Mesodermal cell (in vitro differentiated cells): ENCODE measurements around the gene EVA1C.
"Not testable (repeated sequence)": the region's sequence is repeated elsewhere in the genome, so short reads cannot be mapped to it uniquely, and the experiment has no call there.

ENCODE experiments used
- H3K27ac ChIP-seq: 2 replicates; pipeline ENCODE4 v1.7.0; 2013; ENCODE audit warnings: mild to moderate bottlenecking, low read depth, low read length, moderate library complexity; ENCODE audit not compliant: severe bottlenecking
- H3K36me3 ChIP-seq: 2 replicates; pipeline ENCODE4 v1.7.1; 2013; ENCODE audit warnings: mild to moderate bottlenecking, low read length, moderate library complexity; ENCODE audit not compliant: control insufficient read depth, insufficient read depth
- H3K4me1 ChIP-seq: one replicate; pipeline ENCODE4 v1.7.1; 2013; ENCODE audit warnings: mild to moderate bottlenecking, low read length; ENCODE audit not compliant: insufficient read depth, control insufficient read depth, poor library complexity, severe bottlenecking
- H3K4me3 ChIP-seq: 2 replicates; pipeline ENCODE4 v1.7.0; 2013; ENCODE audit warnings: low read length, control low read depth, mild to moderate bottlenecking; ENCODE audit not compliant: insufficient read depth, poor library complexity, severe bottlenecking; ENCODE audit errors: extremely low read depth
- H3K9me3 ChIP-seq: 2 replicates; pipeline ENCODE4 v1.7.1; 2013; ENCODE audit warnings: mild to moderate bottlenecking, low read length, moderate library complexity; ENCODE audit not compliant: control insufficient read depth
- WGBS, 2 experiments: methylation state at CpG; one replicate each; pipeline ENCODE4 v1.1.5; 2013; ENCODE audit warnings: missing lambda C conversion rate in 2 of 2; ENCODE audit not compliant: insufficient coverage in 2 of 2; 5-methylcytosine and 5-hydroxymethylcytosine counted together

The EVA1C gene

DNA sequence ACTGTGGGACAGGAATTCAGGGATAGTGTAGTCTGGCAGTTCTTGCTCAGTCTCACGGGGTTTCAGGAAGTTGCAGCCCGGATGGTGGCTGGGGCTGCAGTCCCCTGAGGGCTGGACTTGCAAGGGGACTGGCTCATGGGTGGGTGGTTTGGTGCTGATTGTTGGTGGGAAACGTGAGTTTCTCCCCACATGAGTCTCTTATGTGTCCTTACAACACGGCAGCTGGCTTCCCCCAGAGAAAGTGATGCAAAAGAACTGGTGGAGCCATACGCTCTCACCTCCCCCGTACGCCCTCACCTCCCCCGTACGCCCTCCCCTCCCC is 64.9 kb downstream of the EVA1C start:
- Histone ChIP-seq H3K36me3 (no peaks in the 10 kb centered on the region), H3K4me3 (no peak overlapping the region), H3K27ac (no peak overlapping the region), H3K9me3 (no peaks in the 10 kb centered on the region), H3K4me1 (no peaks in the 10 kb centered on the region)
- WGBS, 2 experiments: 82 to 86% methylated on average over 2 of the region's 9 CpGs

DNA sequence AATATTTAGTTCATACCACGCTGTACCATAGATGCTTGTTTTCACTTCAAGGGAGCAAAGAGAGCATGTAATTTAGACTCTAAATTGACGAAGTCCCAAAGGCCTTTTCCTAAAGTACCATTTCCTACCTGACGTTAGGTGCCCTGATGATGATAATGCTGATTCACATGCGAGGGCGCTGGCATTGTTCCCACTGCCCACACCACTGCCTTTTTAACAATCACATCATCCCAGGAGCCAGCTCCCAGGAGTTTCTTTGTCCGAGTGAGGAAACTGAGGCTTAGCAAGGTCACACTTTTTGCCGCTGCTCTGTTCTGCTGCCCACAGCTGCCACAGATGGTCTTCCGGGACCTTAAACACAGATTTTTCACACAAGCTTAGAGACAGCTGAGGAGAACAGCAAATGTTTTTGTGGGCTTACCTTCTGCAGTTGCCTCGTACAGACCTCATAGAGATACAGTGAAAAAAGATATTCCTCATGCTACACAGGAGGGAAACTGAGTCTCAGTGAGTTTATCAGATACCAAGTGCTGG is 69.4 kb downstream of the EVA1C start:
- no peak overlapping the region for H3K4me3 ChIP-seq
- 90 to 95% methylated on average over 8 of the region's 9 CpGs for WGBS, 2 experiments
- H3K27ac ChIP-seq: no peak overlapping the region
- no peaks in the 10 kb centered on the region for H3K9me3 ChIP-seq
- no peaks in the 10 kb centered on the region for H3K36me3 ChIP-seq
- H3K4me1 ChIP-seq: no peaks in the 10 kb centered on the region

DNA sequence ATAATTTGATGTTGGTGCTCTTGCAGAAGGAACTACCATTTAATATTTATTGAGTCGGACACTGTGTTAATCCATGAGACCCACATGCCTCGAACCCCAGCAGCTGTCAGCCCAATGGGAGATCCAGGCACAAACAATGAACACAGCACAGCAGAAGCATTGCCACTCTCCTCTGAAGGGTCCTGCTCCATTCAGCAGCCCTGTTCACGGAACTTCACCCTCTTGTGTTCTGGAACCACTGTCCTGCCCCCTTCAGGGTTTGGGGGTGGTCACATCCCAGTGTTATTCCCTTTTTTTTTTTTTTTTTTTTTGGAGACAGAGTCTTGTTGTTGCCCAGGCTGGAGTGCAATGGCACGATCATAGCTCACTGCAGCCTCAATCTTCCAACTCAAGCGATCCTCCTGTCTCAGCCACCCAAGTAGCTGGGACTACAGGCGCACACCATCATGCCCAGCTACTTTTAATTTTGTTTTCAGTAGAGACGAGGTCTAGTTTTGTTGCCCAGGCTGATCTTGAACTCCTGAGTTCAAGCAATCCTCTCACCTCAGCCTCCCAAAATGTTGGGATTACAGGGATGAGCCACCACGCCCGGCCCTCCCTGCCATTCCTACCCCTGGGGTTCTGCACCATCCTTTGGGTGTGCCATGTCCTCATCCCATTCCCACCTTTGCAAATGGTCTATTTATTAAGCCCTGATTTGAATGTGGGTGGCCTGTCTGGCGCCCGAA is 70.2 kb downstream of the EVA1C start:
- 84 to 89% methylated on average over 8 of the region's 11 CpGs for WGBS, 2 experiments
- no peak overlapping the region for H3K27ac ChIP-seq
- H3K36me3 ChIP-seq: no peaks in the 10 kb centered on the region
- no peak overlapping the region for H3K4me3 ChIP-seq
- H3K9me3 ChIP-seq: no peaks in the 10 kb centered on the region
- no peaks in the 10 kb centered on the region for H3K4me1 ChIP-seq

DNA sequence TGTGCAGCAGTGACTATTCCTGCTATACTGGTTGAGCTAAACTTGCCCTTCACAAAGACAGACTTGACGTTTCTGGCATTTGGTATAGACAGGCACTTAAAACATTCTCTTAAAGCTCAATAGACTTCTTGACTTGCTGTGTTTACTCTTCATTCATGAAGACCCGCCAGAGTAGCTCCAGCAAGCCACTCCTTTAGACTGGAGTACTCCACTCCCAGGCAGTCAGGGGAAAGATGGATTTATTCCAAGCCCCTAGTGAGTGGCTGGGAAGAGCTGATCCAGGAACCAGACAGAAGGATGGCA is 70.7 kb downstream of the EVA1C start:
- Histone ChIP-seq H3K9me3 (no peaks in the 10 kb centered on the region), H3K36me3 (no peaks in the 10 kb centered on the region), H3K27ac (no peak overlapping the region), H3K4me1 (no peaks in the 10 kb centered on the region), H3K4me3 (no peak overlapping the region)
- 91 to 92% methylated on average over 1 of the region's 2 CpGs for WGBS, 2 experiments

DNA sequence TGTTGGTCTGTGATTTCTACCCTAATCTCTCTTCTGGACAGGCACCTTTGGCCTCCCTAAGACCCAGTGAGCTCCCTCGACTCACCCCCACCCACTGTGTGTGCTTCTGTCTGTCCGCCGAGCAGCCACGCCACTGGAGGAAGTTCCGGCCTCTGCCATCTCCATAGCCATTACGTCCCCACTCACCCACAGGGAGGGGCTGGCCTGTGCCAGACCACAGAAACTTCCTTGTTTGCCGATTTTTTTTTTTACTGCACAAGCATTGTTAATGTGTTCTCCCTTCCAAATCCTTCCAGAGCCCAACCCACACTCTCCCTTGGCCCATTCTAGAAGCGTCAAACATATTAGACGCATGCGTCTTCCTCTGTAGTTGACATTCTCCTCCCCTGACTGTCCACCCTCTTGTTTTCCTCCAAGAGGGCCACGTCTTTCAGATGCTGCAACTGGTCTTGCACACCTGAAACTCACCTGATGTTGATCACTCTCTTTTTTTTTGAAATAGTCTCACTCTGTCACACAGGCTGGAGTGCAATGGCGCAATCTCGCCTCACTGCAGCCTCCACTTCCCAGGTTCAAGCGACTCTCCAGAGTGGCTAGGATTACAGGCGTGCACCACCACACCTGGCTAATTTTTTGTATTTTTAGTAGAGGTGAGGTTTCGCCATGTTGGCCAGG is 72.3 kb downstream of the EVA1C start:
- WGBS, 2 experiments: 88 to 93% methylated on average over 15 to 16 of the region's 16 CpGs

DNA sequence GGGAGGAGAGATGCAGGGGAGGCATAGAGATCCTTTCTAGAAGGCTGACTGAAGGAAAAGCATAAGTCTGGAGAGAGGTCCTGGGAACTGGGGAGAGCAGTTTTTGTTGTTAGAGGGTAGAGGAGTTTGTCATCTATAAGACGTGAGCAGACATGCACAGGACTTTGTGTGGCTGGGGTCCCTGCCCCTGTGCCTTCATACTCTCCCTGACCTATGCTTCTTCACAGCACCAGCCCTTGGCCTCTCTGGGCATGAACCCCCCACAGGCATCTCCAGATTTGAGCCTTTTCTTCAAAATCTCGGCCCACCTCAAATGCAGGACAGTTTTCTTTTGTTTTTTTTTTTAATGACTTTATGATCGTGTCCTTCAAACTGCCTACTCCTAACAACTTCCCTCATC is 79.9 kb downstream of the EVA1C start:
- no peaks in the 10 kb centered on the region for H3K9me3 ChIP-seq
- peaks cover 24% of the 10 kb centered on the region for H3K4me1 ChIP-seq
- WGBS, 2 experiments: 71% methylated on average over 1 of the region's 3 CpGs; no CpG with 5 or more reads in 1 of the 2 experiments
- H3K36me3 ChIP-seq: no peaks in the 10 kb centered on the region
- no peak overlapping the region for H3K4me3 ChIP-seq
- peak overlapping the region; percentile 88 for H3K27ac ChIP-seq

More for the DNA sequence above, 72.3 kb downstream of the EVA1C start:
- Histone ChIP-seq H3K27ac (no peak overlapping the region), H3K36me3 (no peaks in the 10 kb centered on the region), H3K4me3 (no peak overlapping the region), H3K4me1 (no peaks in the 10 kb centered on the region), H3K9me3 (no peaks in the 10 kb centered on the region)

DNA sequence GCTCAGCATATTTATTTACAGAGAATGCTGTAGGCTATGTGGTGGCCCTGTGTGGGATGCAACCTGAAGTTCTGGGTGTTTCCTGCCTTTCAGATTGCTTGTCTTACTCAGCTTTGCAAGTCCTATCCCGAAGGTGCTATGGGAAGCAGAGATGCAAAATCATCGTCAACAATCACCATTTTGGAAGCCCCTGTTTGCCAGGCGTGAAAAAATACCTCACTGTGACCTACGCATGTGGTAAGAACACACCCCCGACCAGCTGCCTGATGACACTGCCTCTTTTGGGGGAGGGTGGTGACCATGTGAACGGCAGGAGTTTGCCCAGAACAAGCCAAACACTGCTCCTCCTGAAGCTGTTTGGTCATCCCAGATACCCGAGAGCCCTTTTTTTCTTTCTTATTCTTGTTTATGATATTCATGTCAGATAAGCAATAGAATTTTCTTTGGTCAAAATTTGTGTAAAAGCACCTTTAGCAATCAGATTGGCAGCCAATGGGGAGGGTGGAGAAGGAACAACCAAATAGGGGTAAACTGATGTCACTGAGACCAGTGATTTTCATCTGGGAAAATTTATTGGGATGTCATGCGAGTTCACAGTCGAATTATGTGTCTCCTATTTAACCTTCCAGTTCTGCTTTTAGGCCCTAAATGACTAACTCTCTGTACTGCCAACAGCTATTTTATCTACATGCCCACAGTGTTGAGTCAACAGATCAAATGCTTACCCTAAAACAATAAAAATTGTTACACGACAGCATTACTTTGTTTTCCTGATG is 82.6 kb downstream of the EVA1C start:
- Histone ChIP-seq H3K4me3 (no peak overlapping the region), H3K4me1 (peaks cover 39% of the 10 kb centered on the region), H3K36me3 (no peaks in the 10 kb centered on the region), H3K9me3 (no peaks in the 10 kb centered on the region), H3K27ac (peak overlapping the region; percentile 49)
- WGBS, 2 experiments: 74 to 80% methylated on average over 5 to 8 of the region's 10 CpGs

DNA sequence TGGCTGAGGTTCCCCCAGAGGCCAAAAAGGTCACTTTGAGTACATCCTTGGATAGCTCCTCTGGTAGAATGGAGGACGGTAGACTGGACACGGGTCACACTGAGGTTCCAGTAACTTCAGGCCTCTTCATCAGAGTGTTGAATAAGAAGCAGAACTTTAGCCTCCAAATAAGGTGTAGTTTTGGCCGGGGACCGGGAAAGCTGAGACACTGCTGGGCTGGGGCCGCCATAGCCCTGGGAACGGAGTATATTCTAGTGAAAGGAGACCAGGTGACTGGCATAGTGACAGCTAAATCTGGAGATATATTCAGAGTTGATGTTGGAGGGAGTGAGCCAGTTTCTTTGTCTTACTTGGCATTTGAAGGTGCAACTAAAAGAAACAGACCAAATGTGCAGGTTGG is 84.1 kb downstream of the EVA1C start:
- 98 to 100% methylated on average over 4 to 6 of the region's 6 CpGs for WGBS, 2 experiments

DNA sequence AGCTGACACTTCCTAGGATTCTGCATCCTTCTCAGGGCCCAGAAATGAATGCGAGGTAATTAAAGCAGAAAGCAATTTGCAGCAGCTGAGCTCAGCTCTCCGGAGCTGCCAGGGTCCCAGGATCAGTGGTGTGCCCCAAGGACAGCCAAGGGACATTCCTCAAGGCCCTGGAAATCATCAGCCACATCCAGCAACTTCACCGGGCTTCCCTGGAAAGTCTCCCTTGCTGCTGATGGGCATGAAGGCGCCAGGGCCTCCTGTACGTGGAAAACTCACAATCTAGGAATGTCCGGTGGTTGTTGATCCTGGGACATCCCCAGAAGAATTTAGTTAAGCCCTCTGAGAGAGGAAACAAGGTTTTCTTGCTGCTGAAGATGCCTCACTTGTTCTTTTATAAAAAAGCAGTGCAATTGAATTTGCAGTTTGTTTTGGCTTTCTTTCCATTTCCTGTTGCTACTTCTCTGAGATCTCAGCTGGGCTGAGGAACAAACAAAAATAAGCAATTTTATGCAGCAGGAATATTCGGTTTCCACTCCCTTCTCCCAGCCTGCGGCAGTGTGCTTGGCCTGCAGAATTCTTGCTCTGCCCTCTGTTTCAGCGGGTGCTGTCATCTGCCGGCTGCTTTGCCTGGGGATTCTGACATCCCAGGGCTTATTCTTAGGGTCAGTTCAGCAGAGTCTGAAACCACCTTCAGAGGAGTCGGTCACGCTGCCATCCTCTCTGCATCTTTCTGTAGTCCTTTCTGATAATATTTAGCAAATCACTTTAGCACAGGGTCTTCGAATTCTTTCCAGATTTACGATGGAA is 86.9 kb downstream of the EVA1C start:
- whole genome bisulfite sequencing, 2 experiments: 53 to 78% methylated on average over 8 to 9 of the region's 14 CpGs
- H3K4me3 ChIP-seq: no peak overlapping the region
- no peaks in the 10 kb centered on the region for H3K36me3 ChIP-seq
- H3K9me3 ChIP-seq: no peaks in the 10 kb centered on the region
- H3K4me1 ChIP-seq: peaks cover 27% of the 10 kb centered on the region
- peak overlapping the region; percentile 72 for H3K27ac ChIP-seq

More for the DNA sequence above, 84.1 kb downstream of the EVA1C start:
- Histone ChIP-seq H3K4me1 (peaks cover 39% of the 10 kb centered on the region), H3K36me3 (no peaks in the 10 kb centered on the region), H3K27ac (no peak overlapping the region), H3K9me3 (no peaks in the 10 kb centered on the region), H3K4me3 (no peak overlapping the region)

DNA sequence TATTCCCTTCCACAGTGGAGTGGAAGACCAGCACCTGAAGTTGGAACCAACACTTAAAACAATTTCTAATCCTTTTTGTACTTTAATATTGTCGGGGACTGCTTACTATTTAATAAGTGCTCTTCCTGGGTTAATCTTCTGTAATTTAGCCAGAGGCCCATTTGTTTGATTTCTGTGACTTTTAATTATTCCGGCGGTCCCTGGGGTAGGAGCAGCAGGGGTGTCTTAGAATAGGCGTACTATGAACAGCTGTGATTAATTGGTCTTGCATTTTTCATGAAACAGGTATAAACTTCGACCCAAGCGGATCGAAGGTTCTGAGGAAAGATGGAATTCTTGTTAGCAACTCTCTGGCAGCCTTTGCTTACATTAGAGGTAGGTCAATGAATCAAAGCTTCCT is 91.1 kb downstream of the EVA1C start:
- not testable (repeated sequence) for H3K27ac ChIP-seq, H3K9me3 ChIP-seq, H3K36me3 ChIP-seq, H3K4me3 ChIP-seq
- WGBS, 2 experiments: 96 to 97% methylated on average over 4 to 6 of the region's 7 CpGs
- H3K4me1 ChIP-seq: peaks cover 11% of the 10 kb centered on the region
